ENCODE measurements around the gene TGFBI.
A peak's percentile ranks its signal among the peaks of the same experiment; 100 is the strongest.
"Not testable (repeated sequence)": the region's sequence is repeated elsewhere in the genome, so short reads cannot be mapped to it uniquely, and the experiment has no call there.

TGFBI gene

DNA sequence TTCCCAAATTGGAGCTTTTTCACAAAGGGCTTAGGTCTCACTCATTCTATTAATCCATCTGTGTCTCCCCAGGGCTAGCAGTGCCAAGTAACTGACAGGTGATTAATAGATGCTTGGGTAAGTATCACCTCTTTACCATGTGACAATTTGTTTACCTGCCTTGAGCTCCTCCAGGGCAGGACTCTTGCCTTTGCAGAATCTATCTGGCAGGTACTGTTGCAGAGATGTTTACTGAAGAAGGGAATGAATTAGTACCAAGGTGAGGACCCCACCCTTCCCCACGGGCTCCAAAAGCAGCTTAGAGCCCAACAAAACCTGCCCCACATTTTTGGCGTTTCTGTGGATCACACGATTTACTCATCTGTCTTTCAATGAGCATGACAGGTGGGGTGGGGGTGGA, 698 bp upstream of the TGFBI start:
- no peak for DNase-seq

DNA sequence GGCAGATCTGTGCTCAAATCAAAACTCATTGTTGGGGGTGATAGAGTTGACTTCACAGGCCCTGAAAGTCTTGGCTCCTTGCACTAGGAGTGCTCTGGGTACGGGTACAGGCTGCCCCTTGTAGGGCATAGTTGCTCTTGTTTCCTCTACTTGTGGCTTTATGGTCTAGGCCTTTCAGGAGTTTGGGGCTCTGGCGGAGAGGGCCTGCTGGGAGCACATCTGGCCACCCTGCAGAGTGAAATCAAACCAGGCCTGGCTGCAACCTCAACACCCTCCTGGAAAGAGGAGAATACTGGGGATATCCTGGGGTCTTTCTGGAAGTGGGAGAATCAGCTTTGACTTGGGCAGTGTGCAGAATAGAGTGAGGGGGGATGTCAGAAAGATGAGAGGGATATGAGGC, 1.5 kb downstream of the TGFBI start:
- DNase-seq: no peak

DNA sequence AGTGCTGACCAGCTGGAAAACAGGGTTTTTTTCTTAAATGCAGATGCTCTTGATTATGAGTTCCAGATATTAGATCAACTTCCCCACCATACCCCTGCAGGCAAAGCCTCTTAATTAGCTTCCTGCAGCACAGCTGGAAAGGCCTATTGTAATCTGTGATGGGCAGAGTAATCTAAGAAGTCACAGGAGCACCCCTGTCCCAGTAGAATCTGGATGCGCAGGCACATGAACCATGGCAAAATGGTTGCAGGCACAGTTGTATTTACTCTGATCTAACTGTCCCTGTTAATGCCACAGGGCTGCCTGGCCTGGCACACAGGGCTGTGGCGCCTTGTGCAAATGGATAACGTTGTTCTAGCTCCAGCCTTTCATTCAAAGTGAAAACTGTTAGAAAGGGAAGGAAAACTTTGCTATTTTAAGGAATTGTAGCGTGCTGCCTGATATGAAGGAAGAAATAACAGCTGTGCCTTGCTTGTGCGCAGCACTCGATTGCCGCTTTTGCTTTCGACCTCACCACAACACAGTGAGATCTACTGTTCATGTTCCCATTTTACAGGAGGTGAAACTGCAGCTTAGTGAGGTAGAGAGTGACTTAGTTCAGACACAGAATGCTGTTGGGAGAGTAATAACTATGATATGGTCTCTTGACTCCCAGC, 2.3 kb downstream of the TGFBI start:
- DNase-seq: no peak

DNA sequence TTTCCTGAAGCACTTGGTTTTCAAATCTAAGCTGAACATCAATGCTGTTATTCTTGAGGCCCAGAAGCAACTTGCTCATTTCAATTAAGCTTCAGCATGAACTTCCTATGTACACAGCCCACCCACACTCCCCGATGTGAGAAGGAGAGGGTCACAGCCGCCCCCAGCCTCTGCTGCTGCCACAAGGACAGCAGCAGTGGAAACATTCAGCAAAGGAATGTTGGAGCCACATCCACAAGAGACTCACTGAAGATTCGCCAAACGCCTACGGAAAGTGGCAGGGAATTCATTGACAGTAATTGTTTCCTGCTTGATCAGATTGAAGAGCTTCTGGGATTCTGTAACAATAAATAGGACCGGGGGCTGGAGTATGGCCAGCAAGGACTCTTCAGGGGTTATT, 2.9 kb downstream of the TGFBI start:
- DNase-seq: no peak

DNA sequence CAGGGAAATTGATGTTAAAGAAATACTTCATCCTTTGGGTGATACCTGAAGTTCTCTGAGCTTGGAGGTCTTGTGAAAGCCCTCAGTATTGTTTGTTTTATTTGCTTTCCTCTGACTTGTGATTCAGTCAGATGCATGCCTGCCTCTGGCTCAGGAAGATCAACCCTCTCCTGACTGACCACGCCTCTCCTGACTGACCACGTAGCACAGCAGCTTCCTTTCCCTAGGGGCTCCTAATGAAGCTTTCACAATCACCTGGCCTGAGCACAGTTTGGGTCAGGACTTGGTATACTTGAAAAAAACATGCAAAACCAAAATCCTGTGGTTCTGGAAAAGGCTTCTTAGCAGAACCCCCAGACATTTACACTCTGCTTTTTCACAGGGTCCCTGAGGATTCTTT, 3.8 kb downstream of the TGFBI start:
- no peak for DNase-seq

DNA sequence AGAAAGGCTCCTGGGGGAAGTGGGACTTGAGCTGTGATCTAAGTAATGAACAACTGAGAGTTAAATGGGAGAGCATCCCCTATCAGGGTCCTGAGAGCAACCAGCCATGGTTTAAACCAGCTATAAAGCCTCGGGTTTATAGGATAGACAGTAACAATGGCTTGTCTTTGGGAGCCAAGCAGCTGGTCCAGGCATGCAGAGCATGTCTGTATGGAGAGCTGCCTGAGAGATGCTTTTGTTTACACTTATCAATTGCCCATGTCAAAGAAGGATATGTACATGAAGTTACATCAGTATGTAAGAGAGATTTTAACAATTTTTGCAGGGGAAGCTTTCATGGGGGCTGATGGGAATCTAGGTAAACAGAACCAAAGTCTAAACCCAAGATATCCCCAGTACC, 4.4 kb downstream of the TGFBI start:
- DNase-seq: no peak

DNA sequence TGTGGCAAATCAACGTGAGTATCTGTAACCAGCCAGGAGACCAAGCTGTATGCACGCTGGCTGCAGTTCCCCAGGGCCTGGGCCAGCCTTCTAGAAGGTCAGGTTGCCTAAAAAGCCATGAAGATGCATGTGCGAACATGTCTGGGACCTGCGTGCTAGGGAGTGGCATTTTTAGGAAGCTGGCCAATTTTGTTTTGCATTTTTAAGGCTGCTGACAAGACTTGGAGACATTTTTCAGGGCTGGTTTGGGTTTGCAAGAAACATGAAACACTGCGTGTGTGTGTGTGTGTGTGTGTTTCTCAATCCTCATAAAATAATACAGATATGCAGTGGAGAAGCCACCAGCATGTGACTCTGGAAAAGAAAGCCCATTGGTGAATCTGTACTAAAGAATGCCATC, 5.1 kb downstream of the TGFBI start:
- no peak for DNase-seq

DNA sequence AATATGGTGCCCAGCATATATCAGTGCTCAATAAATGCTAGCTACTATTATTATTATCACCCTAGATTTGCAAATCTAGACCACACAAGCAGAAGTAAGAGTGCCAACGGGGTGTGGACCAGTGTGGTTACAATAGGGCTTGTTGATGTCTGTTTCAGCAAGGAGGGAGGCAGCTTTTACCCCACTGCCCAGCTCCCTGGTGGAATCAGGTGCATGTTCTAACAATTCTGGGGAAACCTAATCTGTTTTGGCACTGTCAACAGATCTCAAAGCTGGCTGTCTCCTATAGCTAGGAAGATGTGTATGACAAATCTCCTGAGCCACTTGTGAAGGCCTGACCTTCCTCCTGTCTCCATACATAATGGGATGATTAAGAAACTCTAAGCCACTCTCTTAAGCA, 5.7 kb downstream of the TGFBI start:
- DNase-seq: no peak

DNA sequence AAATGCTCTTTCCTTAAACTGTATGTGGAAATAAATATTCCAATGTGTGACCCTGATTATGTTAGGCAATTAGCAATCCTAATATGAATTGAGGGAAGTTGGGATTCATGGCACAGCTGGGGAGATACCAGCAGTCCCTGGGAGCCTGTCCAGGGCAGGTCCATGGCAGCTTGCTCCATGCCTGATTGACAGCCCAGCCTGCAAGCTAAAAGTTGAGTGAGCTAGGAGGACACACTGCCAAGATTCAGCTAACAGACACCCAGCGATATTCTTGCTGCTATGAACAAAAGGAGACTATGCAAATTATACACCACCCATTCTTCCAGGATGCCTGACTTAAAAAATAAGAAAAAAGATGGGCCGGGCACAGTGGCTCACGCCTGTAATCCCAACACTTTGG, 6.2 kb downstream of the TGFBI start:
- DNase-seq: no peak

DNA sequence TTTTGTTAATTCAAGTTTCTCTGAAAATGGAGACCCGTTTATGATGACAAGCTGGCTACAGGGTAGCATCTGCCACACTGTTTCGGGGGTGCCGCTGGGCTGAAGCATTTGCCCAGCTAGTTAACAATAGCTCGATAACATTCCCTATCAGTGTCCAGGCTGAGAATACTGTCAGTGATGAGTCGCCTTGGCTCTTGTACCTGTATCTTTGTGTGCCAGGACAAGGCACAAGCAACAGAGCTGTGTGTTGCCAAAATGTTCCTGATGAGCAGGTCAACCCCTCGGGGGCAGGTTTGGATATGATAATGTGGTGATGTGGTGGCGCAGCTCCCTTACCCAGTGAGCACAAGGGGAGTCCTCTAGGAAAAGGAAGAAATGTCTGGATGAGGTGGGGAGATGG, 7.0 kb downstream of the TGFBI start:
- DNase-seq: no peak

DNA sequence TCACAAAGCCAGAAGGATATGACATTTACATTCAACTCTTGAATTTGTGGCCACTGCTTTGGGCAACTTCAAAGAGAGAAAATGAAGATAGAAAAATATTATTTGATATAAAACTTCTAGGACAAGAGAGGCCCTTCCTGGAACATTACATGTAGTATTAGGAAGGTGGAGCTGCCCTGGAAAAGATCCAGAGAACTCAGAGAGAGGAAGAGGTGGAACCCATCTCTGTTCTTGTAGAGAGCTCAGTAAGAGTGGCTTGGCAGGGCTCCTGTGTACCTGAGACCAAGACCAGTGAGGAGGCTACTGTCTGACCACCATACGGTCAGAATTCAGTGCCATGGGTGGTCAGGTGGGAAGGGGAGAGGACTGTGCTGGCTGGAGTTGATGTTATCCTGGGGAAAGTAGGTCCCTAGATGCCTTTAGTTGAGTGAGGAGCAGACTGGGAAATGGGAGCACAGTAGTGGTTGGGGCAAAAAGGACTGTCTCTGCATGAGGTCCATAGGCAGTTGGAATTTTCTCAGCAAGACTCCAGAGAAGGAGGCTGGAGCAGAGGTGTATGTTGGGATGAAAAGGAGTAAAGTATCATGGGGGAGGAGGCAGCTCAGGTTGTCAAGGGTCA, 7.6 kb downstream of the TGFBI start:
- no peak for DNase-seq

DNA sequence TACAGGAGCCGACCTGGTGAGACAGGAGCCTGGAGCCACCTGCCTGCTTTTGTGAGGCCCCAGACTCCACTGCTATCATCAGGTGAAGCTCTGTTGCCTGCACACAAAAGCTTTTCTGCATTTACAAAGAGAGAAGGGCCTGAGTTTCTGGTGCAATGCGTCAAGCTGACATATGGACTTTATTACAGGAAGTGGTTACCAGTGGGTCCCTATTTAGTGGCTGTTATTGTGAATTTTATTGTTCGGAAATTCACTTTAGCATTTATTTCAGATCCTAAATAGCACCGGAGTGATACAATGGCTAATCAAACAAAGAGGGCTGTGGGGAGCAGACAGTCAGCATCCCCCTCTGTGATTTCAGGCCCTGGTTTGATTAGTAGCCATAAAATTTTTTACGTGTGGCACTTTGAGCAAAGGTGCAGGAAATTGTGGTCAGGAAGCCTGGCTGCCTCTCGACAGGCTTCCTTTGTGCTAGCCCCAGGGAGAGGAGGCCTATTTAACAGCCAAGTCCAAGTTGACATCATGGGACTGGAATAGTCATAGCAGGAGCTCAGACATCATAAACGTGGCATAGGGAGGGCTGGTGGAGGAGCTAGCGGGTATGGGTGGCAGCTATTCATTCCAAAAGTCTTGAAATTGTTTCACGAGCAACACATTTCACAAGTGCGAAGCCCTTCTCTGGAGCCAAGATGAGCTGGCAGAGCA, 8.4 kb downstream of the TGFBI start:
- DNase-seq: peak; percentile 57

DNA sequence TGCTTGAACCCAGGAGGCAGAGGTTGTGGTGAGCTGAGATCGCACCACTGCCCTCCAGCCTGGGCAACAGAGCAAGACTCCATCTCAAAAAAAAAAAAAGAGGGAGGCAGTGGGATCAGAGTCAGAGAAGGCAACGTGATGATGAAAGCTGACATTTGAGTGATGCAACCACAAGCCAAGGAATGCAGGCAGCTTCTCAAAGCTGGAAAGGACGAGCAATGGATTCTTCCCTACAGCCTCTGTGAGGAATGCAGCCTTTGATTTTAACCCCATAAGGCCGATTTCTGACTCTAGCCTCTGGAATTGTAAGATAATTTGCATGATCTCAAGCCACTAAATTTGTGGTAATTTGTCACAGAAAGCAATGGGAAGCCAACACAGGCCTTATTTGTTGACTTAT, 9.8 kb downstream of the TGFBI start:
- no peak for DNase-seq

DNA sequence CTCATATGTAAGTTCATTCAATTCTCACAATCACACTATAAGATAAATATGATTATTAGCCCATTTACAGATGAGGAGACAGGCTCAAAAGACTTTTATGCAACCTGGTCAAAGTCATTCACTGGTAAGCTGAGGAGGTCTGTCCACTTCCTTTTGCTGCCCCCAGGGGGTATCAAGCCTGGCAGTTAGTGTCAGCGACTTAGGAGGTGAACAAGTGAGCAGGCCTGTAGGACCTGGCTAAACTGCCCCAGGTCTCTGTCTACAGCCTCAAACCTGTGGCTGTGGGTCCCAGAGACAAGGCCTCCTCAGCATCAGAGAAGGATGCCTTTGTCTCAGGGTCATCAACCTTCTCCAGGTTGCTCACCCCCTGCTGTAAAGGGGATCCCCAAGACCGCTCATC, 10.4 kb downstream of the TGFBI start:
- DNase-seq: no peak

DNA sequence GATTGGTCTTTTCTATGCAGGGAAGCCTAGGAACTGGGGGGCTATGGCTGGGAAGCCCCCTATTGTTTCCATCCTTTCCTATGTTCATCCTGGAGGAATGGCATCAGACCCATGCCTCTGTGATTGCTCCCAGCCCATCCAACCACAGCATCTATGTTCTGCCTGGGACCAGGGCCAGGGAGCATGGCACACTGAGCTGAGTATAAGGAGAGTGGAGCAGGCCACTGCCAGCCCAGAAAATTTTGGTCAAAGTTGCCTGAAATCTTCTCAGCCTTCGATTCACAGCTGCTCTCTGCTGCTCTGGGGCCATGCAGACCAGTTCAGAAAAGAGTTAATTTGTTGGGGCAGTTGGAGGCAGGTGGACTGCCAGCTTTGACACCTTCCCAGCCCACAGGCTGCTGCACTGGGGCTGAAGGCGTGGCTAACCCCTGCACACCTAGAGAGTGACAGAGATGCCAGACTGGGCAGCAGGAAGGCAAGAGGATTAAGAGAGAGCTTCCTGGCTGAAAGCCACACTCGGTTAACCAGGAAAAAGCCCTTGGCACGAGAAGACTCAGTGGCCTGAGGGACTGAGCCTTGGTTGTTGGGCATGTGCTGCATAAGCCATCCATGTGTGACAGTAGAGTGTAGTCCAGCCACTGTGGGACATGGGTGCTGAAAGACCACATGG, 12.1 kb downstream of the TGFBI start:
- DNase-seq: no peak

DNA sequence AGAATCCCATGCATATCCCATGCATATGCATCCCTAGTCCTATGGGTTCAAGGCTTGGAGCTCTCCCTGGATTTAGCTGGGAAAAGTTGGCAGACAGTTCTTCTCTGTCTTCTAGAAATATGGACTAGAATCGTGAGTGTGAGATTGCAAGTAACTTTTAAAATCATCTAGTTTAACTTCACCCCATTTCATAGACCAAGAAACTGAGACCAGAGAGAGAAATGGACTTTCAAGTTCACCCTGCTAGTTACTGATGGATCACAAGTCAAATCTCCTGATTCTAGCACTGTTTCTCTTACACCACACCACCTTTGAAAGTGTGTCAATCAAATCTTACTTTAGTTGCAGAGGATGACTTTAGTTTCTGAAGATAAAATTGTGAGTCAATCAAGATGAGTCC, 13.4 kb downstream of the TGFBI start:
- no peak for DNase-seq

DNA sequence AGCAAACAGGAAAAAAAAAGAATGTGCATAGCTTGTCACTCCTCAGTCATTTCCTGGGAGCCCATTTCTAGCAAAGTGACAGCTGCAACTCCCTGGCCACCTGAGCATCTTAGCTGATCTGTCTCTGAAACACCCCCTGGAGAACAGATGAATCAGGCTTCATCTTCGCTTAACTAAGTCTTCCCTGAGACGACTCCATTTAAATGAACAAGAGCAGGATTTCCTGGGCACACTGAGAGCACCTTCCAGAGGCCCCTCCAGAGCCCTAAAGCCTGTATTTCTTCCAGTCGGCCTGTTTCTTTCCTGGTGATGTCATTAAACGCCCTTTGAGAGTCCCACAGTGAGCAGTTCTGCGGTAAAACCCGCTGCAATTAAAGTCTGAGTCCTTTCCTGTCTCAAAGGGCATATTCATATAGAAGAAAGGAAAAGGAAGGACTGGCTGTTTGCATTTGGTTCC, 13.9 kb downstream of the TGFBI start:
- DNase-seq: no peak

DNA sequence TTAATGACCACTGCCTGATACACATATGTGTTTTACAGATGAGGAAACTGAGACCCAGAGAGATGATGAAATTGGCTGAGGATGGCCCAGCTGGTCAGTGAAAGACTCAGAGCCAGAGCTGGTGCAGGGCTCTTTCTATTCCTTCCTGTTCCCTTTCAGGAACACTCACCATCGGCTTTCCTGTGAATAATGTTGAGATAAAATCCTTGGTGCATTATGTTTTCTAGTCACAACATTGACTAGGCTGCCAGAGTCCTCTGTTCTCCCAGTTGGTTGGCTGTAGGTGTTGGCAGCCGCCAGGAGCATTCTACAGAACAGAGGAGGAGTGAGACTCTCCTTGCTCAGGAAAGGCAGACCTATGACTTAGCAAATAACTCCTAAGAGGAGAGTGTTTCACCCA, 14.8 kb downstream of the TGFBI start:
- no peak for DNase-seq

DNA sequence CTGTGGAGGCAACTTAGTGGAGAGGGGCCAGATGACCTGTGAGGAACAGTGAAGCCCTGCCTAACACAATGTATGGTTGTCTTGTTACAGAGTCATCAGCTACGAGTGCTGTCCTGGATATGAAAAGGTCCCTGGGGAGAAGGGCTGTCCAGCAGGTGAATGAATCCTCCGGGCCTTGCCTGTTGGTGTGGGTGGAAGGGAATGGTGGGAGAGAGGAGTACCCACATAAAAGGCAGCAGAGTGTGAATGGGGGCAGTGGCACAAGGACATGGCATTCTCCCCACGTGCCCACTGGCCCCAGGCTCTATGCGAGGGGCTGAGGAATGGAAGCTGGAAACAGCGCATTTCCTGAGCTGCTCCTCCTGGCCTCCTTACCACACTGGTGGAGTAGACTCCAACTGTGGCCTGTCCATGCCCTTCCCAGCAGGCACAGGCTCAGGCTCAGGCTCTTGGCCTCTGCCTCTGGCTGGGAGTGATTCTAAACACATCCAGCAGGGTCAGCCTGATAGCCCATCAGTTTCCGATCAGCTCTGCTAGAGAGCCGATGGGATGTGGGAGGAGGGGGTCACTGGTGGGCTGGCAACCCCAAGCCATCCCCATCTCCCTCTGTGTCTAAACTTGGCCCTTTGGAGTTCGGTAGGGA, 15.3 kb downstream of the TGFBI start:
- no peak for DNase-seq

DNA sequence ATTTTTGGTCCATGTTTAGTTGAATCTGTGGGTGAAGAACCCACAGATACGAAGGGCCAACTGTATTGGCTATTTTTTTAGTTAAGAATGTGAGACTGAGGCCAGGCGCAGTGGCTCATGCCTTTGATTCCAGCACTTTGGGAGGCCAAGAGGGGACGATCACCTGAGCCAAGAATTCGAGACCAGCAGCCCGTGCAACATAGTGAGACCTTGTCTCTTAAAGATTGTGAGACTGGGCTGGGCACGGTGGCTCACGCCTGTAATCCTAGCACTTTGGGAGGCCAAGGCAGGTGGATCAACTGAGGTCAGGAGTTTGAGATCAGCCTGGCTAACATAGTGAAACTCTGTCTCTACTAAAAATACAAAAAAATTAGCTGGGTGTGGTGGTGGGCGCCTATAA, 16.2 kb downstream of the TGFBI start:
- DNase-seq: not testable (repeated sequence)

DNA sequence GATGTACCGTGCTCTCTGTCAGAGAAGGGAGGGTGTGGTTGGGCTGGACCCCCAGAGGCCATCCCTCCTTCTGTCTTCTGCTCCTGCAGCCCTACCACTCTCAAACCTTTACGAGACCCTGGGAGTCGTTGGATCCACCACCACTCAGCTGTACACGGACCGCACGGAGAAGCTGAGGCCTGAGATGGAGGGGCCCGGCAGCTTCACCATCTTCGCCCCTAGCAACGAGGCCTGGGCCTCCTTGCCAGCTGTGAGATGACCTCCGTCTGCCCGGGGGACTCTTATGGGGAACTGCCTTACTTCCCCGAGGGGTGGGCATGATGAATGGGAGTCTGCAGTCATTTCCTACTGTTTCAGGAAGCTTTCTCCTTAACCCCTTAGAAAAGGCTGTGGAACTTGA, 17.5 kb downstream of the TGFBI start:
- DNase-seq: no peak

DNA sequence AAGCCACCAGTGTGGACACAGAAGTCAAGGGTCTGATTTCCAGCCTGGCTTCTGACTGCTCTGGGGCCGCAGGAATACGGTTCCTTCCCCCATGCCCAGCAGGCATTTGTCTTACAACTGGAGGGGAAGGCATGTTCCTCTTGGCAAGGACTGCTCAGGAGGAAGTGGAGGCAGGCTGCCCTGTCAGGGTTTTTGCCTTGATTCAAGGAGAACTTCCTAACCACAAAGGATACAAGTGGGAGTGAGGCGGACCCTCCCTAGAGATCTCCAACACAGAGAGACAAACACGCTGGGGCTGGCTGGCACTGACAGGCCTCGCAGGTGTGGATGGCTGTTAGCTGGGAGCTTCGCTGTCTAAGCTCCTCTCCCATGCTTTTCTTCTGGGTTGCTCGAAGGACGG, 19.1 kb downstream of the TGFBI start:
- DNase-seq: no peak

DNA sequence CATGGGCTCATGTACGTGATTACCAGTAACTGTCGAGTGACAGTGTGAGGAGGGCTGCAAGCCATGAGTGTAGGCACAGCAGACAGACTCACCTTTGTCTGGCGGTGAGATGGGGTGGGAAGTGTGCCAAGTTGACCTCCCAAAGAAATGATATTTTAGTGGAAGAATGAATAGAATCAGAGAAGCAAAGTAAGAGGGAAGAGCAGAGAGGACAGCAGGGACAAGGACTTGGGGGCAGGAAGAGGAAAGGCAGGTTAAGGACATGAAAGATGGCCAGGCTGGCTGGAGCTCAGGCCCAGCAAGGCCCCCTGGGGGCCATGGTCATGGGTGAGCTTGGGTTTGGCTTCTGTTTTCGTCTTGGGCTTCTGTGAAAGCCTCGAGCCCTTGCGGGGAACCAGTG, 20.2 kb downstream of the TGFBI start:
- DNase-seq: no peak

All from stimulated activated CD4-positive, alpha-beta T cell treated with anti-CD3 and anti-CD28 coated beads, Interleukin-4, amount 100 ng/mL, for 24 hours (primary cell).